ENCODE results near the gene SLX4IP.

The SLX4IP gene

GRCh38 chr20:10619427-10619826, 184.3 kb downstream of the SLX4IP start:
- TF ChIP-seq TAF1 (IDR thresholded peaks at IDR 0.05; ENCODE audit: borderline replicate concordance, insufficient read depth, low read length): no peak
- TF ChIP-seq POLR2AphosphoS5 (IDR thresholded peaks at IDR 0.05; ENCODE audit: low read depth, low read length): no peak
- TF ChIP-seq FOXP2 (optimal IDR thresholded peaks at IDR 0.05; ENCODE audit: borderline replicate concordance, extremely low read depth, extremely low read length, insufficient read depth): no peak
- no peak for TF ChIP-seq REST (IDR thresholded peaks at IDR 0.05; ENCODE audit: insufficient read depth in 1 of 2, low read depth in 2 of 2, low read length in 2 of 2)
- no peak for TF ChIP-seq SIN3A (IDR thresholded peaks at IDR 0.05; ENCODE audit: borderline replicate concordance, insufficient read depth, low read length)

- TF ChIP-seq POLR2AphosphoS5 (IDR thresholded peaks at IDR 0.05; ENCODE audit: low read depth, low read length) (no peak), TAF1 (IDR thresholded peaks at IDR 0.05; ENCODE audit: borderline replicate concordance, insufficient read depth, low read length) (no peak), SIN3A (IDR thresholded peaks at IDR 0.05; ENCODE audit: borderline replicate concordance, insufficient read depth, low read length) (no peak), REST (IDR thresholded peaks at IDR 0.05; ENCODE audit: insufficient read depth in 1 of 2, low read depth in 2 of 2, low read length in 2 of 2) (no peak)
Measured at GRCh38 chr20:10621149-10621548, 186.0 kb downstream of the SLX4IP start.

GRCh38 chr20:10622657-10623418, 187.7 kb downstream of the SLX4IP start:
- TF ChIP-seq POLR2AphosphoS5 (IDR thresholded peaks at IDR 0.05; ENCODE audit: low read depth, low read length): no peak
- TF ChIP-seq SIN3A (IDR thresholded peaks at IDR 0.05; ENCODE audit: borderline replicate concordance, insufficient read depth, low read length): no peak
- TF ChIP-seq REST (IDR thresholded peaks at IDR 0.05; ENCODE audit: insufficient read depth in 1 of 2, low read depth in 2 of 2, low read length in 2 of 2): no peak
- TF ChIP-seq TAF1 (IDR thresholded peaks at IDR 0.05; ENCODE audit: borderline replicate concordance, insufficient read depth, low read length): no peak
- no peak for TF ChIP-seq FOXP2 (optimal IDR thresholded peaks at IDR 0.05; ENCODE audit: borderline replicate concordance, extremely low read depth, extremely low read length, insufficient read depth)

- no peak for TF ChIP-seq REST (IDR thresholded peaks at IDR 0.05; ENCODE audit: insufficient read depth in 1 of 2, low read depth in 2 of 2, low read length in 2 of 2)
- no peak for TF ChIP-seq POLR2AphosphoS5 (IDR thresholded peaks at IDR 0.05; ENCODE audit: low read depth, low read length)
- TF ChIP-seq SIN3A (IDR thresholded peaks at IDR 0.05; ENCODE audit: borderline replicate concordance, insufficient read depth, low read length): no peak
- no peak for TF ChIP-seq TAF1 (IDR thresholded peaks at IDR 0.05; ENCODE audit: borderline replicate concordance, insufficient read depth, low read length)
- TF ChIP-seq FOXP2 (optimal IDR thresholded peaks at IDR 0.05; ENCODE audit: borderline replicate concordance, extremely low read depth, extremely low read length, insufficient read depth): no peak
Measured at GRCh38 chr20:10625641-10626040, 190.5 kb downstream of the SLX4IP start.

Measured in PFSK-1 (cell line).